GM21528 (cell line): ENCODE results near the gene AVPR2.

Experiments used
- ATAC-seq: cut with Tn5 transposase; IDR thresholded peaks from one replicate; pipeline ENCODE4 v1.9.1; 2021; ENCODE audit warnings: mild to moderate bottlenecking, moderate library complexity; ENCODE audit not compliant: unreplicated experiment, low FRiP score

AVPR2 gene

DNA sequence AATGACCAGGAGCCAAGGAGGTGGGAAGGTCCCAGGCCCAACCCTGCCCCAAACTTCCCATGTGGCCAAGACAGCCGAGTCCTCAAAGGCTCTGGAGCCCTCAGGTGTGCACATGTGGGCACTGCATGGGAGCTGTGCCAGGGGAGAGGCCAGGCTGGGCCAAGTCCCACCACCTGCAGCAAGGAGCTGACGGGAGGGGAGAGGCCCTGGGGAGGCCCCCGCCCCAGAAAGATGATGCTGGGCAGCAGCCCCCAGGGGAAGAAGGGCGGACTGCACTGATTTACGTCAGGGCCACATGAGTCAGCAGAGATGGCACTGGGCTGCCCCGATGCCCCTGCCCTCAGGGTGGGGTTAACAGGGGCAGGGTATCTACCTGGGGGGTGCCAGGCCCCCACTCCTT is 19.9 kb upstream of the AVPR2 start:
- ATAC-seq = no peak

DNA sequence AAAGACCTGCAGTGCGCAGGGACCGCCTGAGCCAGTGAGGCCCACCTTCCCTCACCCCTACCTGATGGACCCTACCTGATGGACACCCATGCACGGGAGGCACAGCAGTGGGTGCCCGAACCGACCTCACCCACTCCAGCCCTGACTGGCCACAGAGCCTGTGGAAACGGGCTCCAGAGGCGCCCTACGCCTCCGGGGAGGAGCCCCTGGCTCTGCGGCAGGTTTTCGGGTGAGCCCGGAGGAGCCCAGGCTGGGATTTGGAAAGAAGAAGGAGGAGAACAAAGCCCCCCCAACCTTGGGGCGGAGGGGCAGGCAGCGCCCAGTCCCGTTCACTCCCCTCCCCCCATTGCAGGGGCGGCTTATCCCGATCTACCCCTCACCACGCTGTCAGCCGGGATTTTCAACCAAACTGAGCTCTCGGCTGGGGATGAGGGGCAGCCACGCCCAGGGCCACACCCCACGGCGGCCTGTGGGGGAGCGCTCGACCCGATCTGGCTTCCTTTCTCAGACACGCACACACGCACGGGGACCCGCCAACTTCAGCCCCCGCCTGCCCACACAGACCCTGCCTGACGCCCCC is 19.2 kb upstream of the AVPR2 start:
- no peak for ATAC-seq

DNA sequence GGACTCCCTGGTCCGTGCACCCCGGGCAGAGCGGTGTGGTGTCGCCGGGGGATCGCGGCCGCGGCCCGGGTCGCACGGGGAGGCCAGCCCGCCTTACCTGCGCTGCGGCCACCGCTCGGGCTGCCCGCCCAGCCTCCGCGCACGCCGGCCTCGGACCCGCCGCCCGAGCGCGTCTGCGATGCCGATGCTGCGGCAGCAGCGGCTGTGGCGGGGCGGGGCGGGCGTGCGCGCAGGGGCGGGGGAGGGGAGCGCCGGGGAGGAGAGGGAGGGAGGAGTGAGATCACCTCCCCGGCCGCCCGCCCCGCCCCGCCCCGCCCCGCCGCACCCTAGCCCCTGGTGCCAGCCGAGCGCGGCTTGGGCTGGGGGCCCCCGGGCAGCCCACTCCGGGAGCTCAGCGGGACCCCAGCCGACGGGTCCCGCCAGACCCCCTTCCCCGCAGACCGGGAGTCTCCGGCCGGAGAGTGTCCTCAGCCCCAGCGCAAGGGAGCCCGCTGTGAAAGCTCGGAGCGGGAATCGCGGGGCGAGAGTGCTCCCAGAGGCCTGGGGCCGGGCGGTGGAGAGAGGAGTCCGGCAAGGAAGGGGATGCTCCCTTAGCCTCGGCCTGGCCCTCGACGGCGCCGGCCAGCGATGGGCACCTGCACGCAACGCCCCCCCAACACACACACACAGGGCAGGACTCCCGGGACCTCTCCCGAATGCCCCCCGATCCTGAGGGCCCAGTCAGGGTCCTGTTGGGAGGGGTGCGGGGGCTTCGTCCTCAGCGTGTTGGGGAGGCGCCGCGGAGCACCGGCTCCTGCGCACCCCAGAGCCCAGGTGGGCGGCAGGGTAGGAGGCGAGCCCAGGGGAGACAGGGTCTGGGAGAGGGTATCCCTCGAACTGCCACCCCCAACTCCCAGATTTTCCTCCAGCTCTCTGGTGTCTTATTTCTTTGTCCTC is 18.2 kb upstream of the AVPR2 start, which contains the start of gene L1CAM:
Gene L1CAM (minus strand): TSS at position 206 of the 936 bp plus-strand sequence. CDS start 10,337 bp downstream, outside the sequence.
- no peak for ATAC-seq

DNA sequence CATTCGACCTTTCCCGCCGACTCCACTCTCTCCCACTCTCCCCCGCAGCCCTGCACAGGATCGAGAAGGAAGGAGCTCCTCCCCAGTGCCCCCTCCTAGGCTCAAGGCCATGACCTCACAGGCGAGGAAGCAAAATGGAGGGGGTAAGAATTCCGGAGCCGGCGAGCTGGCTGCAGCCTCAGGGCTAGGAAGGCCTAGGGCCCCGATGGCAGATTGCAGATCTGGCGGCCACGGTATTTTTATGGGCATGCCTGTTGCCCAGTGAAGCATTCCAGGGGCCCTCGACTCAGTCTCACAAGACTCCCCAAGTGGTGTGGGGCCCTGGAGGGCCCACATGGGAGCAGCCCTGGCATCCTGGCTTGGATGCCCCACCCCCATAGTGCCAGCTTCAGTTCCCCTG is 17.6 kb upstream of the AVPR2 start:
- no peak for ATAC-seq

DNA sequence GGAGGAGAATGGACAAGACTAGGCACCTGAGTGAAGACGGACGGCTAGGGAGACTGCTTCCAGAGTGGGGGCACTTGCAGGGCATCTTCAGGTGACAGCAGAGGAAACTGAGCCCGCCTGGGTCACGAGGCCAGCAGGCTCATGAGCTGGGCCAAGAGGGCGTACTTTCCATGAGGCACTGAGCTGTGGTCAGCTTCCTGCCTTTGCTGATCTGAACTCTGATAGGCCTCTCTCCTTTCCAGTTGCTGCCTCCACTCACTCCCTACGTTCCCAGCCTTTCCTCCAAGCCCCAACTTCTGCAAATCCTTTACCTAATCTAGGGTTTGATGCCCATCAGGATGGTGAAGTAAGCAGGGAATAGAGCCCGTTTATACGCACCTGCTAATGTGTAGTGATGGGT is 17.1 kb upstream of the AVPR2 start:
- ATAC-seq = no peak

DNA sequence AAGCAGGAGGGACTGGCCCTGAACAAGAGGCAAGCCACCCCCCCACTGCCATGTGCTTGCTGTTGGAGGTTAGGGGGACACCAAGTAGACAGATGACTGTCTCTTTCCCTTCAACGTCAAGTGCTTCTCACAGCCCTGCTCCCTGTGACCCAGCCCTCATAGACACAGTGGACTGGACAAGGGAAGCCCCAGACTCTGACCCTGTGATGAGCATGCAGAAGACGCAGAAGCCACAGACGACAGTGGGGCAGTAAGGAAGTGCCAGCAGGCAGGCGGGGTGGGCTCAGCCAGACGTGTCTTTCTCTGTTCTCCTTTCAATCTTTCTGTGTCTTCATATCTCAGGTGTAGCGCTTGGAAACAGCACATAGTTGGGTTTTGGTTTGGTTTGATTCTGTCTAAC is 16.1 kb upstream of the AVPR2 start:
- ATAC-seq = no peak

DNA sequence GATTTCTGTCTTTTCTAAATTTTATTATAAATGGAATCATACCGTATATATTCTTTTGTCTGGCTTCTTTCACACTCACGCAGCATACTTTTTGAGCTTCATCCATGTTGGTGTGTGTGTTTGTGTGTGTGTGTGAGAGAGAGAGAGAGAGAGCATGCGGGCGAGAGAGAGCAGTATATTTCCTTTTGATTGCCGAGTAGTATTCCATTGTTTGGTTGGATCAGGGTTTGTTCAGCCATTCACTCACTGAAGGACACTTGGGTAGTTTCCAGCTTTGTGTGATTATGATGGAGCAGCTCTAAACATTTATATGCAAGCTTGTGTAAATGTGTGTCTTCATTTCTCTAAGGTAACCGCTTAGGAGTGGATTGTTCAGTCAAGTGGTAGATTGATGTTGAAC is 15.3 kb upstream of the AVPR2 start:
- ATAC-seq = no peak

DNA sequence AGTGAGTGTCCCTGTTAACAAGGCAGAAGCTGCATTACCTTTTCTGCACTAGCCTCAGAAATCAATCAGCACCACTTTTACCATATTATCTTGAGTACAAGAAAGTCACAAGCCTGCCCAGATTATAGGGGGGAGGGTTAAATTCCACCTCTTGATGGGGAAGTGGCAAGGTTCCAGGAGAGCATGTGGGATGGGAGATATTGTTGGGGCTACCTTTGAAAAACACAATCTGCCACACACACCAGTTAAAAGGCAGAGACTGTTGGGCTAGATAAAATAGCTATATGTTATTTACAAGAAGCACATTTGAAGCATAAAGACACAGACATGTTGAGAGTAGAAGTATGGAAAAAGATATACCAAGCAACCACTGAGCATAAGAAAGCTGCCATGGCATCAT is 6.6 kb upstream of the AVPR2 start:
- ATAC-seq = no peak

DNA sequence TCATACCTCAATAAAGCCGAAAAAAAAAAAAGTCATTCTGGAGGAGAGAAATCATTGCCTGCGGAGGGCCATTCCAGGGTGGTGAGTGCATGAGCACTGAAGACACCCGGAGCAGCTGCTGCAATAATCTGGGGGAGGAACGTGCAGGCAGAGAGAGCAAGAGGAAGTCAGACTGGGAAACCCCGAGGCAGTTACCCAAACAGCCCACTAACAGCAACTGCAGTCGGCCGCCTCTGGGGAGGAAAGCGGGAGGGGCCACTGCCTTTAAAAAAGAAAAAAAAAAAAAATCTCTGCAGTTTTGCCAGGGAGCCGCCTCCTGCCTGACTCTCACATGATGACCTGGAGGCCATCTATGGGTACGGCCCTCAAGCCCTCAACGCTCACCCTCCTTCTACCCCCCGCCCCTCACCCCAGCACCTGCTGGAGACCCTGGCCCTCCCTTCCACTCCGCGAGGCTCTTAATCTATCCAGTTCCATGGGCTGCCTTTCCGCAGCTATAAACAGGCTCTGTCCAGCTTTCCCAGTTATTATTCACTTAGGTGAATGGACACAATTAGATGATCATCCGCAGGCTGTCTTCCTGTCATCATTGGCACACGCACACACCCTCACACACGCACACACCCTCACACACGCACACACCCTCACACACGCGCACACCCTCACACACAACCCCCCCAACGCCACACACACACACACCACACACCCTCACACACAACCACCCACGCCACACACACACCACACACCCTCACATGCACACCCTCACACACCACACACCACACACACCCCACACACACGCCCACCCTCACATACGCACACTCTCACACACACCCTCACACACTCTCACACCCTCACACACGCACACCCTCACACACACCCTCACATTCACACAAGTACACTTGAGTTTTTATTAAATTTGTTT is 3.4 kb upstream of the AVPR2 start:
- no peak for ATAC-seq

DNA sequence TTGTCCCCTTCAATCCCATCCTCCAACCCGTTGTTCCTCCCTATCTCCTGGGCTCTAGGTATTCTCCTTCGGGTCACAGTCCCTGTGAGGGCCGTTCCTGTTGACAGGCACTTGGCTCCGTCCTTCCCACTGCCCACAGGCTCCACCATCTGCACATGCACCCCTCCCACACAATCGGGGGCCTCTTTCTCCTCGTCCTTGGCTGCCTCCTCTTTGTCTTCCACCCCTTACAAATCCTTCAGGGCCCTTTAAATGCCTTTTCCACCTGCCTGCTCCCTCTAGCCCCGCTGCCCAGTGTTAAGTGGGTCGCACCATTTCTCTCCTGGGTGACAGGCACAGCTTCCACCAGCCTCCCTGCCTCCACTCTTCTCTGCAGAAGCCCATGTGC is 2.7 kb upstream of the AVPR2 start:
- no peak for ATAC-seq

DNA sequence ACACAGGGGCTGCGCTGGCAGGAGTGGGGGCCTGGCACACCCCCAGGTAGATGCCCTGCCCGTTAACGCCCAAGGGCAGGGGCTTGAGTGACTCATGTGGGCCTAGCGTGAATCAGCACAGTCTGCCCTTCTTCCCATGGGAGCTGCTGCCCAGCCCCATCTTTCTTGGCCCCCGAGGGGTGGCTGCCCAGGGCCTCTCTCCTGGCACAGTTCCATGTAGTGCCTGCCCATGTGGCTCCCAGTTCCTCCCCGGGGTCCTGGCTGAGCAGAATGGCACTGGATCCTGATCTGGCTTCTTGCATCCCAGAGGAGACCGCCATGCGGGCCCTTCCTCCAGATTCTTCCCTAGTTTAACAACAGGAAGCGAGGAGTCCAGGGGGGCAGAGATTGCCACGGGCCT is 2.1 kb upstream of the AVPR2 start:
- no peak for ATAC-seq

DNA sequence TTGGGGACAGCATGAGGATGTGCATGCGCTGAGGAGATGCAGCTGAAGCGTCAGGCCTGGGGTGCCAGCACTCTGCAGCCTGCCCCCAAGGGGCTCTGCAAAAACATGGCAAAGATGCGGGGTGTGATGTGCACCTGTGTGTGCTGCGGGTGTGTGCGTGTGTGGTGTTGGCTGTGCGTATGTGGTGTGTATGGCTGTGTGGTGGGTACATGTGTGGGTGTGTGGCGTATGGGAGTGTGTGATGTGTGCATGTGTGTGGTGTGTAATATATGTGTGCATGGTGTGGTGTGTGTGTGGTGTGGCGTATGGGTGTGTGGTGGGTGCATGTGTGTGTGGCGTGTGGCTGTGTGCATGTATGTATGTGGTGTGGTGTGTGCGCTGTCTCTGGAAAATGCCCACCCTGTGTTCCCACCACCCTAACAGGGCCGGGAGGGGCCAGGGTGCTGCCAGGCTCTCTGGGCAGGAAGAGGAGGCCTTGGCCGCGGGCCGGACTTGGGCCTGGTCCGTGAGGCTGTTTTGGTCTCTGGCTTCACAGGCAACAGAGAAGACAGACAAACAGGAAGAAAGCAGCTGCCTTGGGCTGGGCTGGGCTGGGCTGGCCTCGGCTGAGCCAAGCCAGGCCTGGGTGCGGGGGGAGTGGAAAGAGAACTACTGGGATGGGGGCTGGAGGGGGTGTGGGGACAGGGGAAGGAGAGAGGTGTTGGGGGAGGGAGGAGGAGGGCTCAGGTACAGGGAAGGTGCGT is 1.1 kb upstream of the AVPR2 start:
- ATAC-seq = no peak

DNA sequence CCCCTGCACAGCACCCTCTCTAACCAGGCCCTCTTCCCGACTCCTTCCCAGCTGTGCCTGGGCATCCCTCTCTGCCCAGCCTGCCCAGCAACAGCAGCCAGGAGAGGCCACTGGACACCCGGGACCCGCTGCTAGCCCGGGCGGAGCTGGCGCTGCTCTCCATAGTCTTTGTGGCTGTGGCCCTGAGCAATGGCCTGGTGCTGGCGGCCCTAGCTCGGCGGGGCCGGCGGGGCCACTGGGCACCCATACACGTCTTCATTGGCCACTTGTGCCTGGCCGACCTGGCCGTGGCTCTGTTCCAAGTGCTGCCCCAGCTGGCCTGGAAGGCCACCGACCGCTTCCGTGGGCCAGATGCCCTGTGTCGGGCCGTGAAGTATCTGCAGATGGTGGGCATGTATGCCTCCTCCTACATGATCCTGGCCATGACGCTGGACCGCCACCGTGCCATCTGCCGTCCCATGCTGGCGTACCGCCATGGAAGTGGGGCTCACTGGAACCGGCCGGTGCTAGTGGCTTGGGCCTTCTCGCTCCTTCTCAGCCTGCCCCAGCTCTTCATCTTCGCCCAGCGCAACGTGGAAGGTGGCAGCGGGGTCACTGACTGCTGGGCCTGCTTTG is 1.1 kb downstream of the AVPR2 start:
- ATAC-seq = no peak

DNA sequence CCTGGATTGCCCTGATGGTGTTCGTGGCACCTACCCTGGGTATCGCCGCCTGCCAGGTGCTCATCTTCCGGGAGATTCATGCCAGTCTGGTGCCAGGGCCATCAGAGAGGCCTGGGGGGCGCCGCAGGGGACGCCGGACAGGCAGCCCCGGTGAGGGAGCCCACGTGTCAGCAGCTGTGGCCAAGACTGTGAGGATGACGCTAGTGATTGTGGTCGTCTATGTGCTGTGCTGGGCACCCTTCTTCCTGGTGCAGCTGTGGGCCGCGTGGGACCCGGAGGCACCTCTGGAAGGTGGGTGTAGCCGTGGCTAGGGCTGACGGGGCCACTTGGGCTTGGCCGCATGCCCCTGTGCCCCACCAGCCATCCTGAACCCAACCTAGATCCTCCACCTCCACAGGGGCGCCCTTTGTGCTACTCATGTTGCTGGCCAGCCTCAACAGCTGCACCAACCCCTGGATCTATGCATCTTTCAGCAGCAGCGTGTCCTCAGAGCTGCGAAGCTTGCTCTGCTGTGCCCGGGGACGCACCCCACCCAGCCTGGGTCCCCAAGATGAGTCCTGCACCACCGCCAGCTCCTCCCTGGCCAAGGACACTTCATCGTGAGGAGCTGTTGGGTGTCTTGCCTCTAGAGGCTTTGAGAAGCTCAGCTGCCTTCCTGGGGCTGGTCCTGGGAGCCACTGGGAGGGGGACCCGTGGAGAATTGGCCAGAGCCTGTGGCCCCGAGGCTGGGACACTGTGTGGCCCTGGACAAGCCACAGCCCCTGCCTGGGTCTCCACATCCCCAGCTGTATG is 1.8 kb downstream of the AVPR2 start:
- ATAC-seq = no peak

DNA sequence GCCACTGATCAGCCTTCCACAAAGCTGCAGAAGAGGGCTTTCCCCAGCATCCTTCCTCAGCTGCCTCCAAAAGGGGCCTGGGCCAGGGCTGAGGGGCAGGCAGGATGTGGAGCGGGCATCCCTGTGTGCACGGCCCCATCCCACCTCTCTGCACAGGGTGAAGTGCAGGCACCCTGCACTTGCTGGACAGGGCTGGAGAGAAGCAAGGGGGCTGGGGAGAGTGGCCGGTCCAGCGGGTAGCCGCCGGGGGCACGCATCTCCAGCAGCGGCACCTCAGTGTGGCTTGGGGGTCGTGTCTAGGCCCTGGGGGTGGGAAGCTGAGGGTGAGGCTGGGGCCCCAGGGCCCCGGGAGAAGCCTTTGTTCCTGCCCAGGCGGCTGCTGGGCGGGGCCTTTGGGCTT is 3.0 kb downstream of the AVPR2 start:
- no peak for ATAC-seq

DNA sequence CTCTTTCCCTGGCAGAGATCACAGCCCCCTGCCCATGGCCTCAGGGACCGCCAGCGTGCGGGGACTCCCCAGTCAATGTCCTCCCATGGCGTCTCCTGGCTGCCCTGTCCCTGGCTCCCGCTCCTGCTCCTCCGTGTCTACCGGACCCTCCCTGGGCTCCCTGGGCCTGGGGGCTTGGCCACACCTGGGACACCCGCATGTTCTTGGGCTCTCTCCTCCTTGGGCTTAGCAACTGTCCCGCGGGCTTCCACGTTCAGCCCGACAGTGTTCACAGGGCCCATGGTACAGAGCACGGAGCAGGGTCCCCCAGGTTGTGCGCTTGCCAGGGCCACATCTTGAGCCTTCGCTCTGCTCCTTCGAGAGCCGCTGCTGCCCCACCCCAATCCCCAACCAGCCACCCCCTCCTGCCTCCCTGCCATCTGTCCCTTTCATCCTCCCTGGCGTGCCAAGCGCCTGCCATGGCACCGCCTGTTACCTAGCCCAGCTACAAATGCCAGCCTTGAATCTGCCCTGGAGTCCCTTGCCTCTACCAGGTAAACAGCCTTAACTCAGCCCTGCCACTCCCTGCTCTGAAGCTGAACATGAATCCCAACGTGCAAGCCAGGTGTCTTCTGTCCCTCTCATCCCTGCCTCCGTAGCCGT is 3.9 kb downstream of the AVPR2 start:
- no peak for ATAC-seq

DNA sequence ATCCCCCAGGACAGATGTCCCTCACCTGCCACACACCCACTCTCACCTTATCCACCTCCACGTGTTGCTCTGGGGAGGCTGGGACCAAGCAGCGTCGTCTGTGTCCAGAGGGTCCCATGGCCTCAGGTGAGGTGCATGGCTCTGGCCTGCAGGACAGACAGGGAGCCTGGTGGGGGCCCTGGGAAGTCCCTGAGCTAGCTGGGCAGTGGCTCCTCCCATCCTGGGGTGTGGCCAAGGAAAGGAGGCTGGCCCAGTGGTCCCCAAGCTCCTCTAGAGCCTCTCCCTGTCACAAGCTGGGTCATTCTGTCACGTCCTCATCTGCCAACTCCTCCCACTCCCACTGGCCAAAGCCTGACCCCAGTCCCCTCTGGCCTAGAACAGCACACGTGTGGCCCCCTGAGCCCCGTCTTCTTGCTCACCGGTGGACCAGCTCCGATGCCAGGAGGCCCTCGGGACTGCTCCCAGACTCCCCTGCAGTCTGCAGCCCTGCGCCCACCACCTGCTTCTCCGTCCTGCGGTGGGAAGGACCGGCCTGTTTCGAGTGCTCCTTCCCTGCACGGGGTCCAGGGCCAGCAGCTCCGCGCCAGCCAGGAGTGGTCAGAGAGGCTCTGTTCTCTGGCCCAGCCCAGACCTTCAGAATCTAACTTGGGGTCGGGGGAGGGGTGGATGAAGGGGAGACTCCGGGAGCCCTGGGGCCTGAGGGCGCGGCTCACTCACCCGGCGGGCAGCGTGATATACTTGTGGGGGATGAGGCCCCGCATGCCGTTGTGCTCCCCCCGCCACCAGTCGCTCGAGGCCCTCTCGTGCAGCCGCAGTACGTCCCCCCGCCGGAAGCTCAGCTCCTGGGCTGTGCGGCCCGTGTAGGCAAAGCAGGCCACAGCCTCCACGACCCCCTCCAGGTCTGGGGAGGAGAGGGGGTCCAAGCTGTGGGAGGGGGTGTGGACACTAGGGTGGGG is 4.8 kb downstream of the AVPR2 start:
- no peak for ATAC-seq

DNA sequence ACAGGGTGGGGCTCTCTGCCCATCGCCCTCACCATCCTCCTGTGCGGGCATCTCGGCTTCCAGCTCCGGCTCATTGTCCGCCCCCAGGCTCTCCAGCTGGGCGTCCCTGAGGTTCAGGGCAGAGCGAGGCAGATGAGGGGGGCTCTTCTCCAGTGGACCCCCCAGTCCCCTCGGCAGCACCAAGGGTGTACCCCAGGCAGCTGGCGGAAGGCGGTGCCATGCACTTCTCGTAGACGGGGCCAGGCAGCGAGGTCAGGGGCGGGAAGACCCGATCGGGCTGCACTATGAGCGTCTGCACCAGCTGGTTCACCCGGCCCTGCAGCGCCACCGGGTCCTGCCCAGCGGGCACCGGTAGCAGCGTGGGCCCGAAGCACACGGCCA is 5.5 kb downstream of the AVPR2 start:
- ATAC-seq = no peak
